A375 (cell line): ENCODE data around the gene OR51B5. TPM values are rescaled to one million over a fixed set of nuclear protein-coding genes. Genes with fewer than 3 reads are reported as not detected.

Experiments used
- small RNA-seq: library from RNA; depleted of rRNA; stranded (forward); fragments of <200 nt; gene quantifications from one replicate; pipeline ENCODE3, GENCODE V24; 2014
- total RNA-seq: library from RNA; depleted of rRNA; stranded (reverse); fragments of >200 nt; shearing (Covaris generic); gene quantifications from 2 replicates; pipeline ENCODE4 v1.2.3, GENCODE V29; 2014; rRNA removed

Gene OR51B5
- 15.1 and 23.2 TPM in 2 replicates for total RNA-seq

DNA sequence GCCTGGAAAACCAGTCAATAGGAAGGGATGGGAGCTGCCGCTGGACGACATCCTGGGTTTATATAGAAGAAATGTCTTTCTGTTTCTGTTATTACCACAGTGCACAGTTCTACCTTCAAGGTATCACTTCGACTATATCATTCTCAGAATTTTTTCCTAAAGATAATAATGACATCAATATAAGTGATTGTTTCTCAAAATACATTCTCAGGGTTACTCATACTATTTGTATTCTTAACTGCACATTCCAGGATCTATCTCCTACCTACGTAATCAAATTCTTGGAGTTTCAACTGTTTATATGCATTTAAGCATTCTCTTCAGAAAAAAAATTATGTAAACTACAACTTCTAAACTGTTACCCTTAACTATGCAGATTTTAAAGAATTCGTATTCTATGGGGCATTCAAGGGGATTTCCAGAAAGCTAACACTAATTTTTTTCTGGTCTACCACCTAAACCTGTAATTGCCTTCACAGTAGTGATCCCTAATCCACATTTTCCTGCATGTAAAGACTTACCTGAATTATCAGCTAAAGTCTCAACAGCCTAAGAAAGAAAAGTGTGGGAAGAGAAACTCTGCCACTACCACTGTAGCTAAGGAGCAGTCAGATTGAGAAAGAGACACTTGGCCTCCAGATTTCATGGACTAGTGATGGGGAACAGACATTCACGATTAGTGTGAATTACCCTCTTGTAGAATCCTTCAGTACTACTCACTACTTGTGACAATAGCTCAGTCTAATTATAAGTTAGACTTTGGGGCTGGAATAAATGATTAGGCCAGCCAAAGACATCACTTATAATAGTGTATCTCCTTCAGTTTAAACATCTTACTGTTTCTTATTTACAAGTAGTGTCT lies at the start of gene OR51B5:
OR51B5 (minus strand) TSS at position 51 of the 862 bp plus-strand sequence; CDS start at position 51, 0 bp downstream.

DNA sequence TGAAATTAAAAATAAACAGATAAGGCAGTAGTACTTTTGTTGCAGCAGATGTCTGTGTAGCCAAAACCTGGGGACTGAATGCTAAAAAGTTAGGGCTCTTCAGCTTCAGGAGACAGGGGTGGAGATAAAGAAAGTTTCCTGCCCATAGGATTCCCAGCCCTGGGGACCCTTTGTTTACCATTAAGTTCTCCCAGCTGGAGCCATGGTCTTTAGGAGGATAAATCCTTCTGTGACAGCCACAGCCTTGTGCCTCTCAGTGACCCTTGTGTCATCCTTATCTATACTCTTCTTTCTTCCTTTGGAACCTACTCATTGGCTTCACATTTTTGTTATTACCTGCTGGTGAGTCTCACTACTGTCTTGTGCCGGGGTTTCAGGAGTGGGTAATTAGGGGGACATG lies 40.3 kb upstream of the OR51B5 start, which contains the start of gene OR51M1:
OR51M1 (plus strand) TSS at position 237 of the 400 bp plus-strand sequence. CDS start 5,587 bp downstream, outside the sequence.

DNA sequence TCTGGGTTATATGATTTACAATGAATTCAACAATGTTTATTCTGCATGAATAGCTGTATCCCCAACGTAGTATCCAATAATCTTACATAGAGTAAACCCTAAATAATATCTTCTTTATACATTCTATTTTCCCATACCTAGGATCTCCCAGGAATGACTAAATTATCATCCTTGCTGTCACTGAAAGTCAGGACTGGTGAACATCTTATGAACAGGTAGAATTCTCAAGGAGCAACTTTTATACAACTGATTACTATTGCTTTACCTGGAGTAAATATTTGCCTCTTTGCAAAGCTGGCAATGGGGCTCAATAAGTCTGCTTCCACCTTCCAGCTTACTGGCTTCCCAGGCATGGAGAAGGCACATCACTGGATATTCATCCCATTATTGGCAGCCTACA lies 7.9 kb upstream of the OR51B5 start, which contains the start of gene OR51B6:
OR51B6 (plus strand) TSS at position 301 of the 400 bp plus-strand sequence; CDS start at position 301, 0 bp downstream.

DNA sequence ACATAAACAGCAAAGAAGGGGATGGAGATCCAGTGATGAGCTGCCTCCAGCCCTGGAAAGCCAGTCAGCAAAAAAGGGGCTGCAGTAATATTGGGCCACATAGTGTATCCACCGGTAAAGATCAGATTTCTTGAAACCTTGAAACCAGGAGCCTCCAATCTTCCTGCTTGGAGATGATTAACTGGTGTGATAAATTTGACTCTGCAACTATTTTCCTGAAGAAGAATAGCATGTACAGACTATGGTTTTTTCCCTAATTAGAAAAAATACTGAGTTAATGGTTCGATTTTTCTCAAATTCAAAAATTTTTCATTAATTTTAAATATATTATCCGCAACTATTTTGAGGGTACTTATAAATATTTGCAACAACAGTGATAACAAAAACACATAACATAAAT lies 19.1 kb downstream of the OR51B5 start, which contains the start of gene OR51B2:
OR51B2 (minus strand) TSS at position 101 of the 400 bp plus-strand sequence; CDS start at position 101, 0 bp downstream.

GRCh38 chr11:5301846-5302245 lies 41.5 kb downstream of the OR51B5 start, which contains the start of gene OR51B4:
Gene OR51B4, minus strand, starts transcription at chr11:5301946. Its CDS starts 0 bp downstream, at chr11:5301946.

Small RNA genes within 50 kb of the gene (small RNA-seq; reads per million reads assigned to genes)
- not detected for gene AC104389.3

Other genes starting within 250 kb of the OR51B5 start
- gene OR52A5, start 205.2 kb downstream of the OR51B5 start, total RNA-seq, result not detected in 2 replicates
- gene OR52A1, start 188.8 kb downstream of the OR51B5 start, total RNA-seq, result not detected in 2 replicates
- gene OR51V1, start 142.8 kb downstream of the OR51B5 start, total RNA-seq, result not detected in 2 replicates
- not detected in 2 replicates for gene HBB, start 116.5 kb downstream of the OR51B5 start, total RNA-seq
- gene HBD, start 109.0 kb downstream of the OR51B5 start, total RNA-seq, result not detected in 2 replicates
- not detected in 2 replicates for gene HBG1, start 93.7 kb downstream of the OR51B5 start, total RNA-seq
- 2.7 and 3.2 TPM in 2 replicates for gene HBG2, start 88.7 kb downstream of the OR51B5 start, total RNA-seq
- gene HBE1, start 73.6 kb downstream of the OR51B5 start, total RNA-seq, result 40.6 and 51.6 TPM in 2 replicates
- gene OR51B4, start 41.6 kb downstream of the OR51B5 start, total RNA-seq, result 4.0 and 7.5 TPM in 2 replicates
- gene OR51B2, start 19.2 kb downstream of the OR51B5 start, total RNA-seq, result 0.85 and 1.4 TPM in 2 replicates
- gene OR51B6, start 8.0 kb upstream of the OR51B5 start, total RNA-seq, result not detected in 2 replicates
- not detected in 2 replicates for gene OR51M1, start 40.3 kb upstream of the OR51B5 start, total RNA-seq
- gene OR51Q1, start 78.6 kb upstream of the OR51B5 start, total RNA-seq, result not detected in 2 replicates
- gene OR51I1, start 98.0 kb upstream of the OR51B5 start, total RNA-seq, result 0.57 and 1.0 TPM in 2 replicates
- not detected in 2 replicates for gene OR51I2, start 105.8 kb upstream of the OR51B5 start, total RNA-seq
- gene OR52D1, start 145.2 kb upstream of the OR51B5 start, total RNA-seq, result 0.13 TPM in 1 of 2 replicates, not detected in the other
- not detected in 2 replicates for gene UBQLN3, start 166.4 kb upstream of the OR51B5 start, total RNA-seq
- gene UBQLNL, start 173.2 kb upstream of the OR51B5 start, total RNA-seq, result not detected in 2 replicates
- gene OR52H1, start 205.0 kb upstream of the OR51B5 start, total RNA-seq, result not detected in 2 replicates
- gene OR52B6, start 237.4 kb upstream of the OR51B5 start, total RNA-seq, result not detected in 2 replicates